Mucosa of descending colon (tissue), 3 donors: ENCODE measurements around the gene TCP11. TPM values are rescaled to one million over a fixed set of nuclear protein-coding genes. Genes with fewer than 3 reads are reported as not detected.

ENCODE experiments used
- ATAC-seq: fragments of 200-7000 bp; cut with Tn5 transposase; one replicate; pipeline ENCODE4 v1.9.1; 2020; ENCODE audit warnings: mild to moderate bottlenecking, moderate library complexity
- DNase-seq, 3 donors: peaks; one replicate each; pipeline ENCODE4 v3.0.0-alpha.2; 2020
- H3K36me3 ChIP-seq: fragments of 200-600 bp; one replicate; pipeline ENCODE4 v1.8.0; 2021; ENCODE audit warnings: low read depth, mild to moderate bottlenecking
- H3K4me1 ChIP-seq: fragments of 200-600 bp; one replicate; pipeline ENCODE4 v1.8.0; 2021; ENCODE audit warnings: low read depth, mild to moderate bottlenecking
- H3K4me3 ChIP-seq: fragments of 200-600 bp; one replicate; pipeline ENCODE4 v1.8.0; 2021; ENCODE audit warnings: mild to moderate bottlenecking
- H3K9me3 ChIP-seq: fragments of 200-600 bp; one replicate; pipeline ENCODE4 v1.8.0; 2021; ENCODE audit warnings: mild to moderate bottlenecking
- intact Hi-C, 2 donors: fragments of 100-400 bp; cut with DNase I in 1 of 2; cut with micrococcal nuclease in 1 of 2; formaldehyde crosslinking; loops; one replicate each; pipeline versions ENCODE4 v1.11.0 to v1.11.1; 2022; cut with DNase I, micrococcal nuclease
- total RNA-seq, 3 donors: library from RNA; stranded (reverse); fragmentation: NEBNext Ultra II Directional in 2 of 3; extraction: Animal tissue kit (Norgen Biotek cat#: 25700) in 2 of 3; gene quantifications; one replicate each; pipeline versions ENCODE4 v1.2.1 to v1.2.4, GENCODE V29; 2021 to 2023
- TF ChIP-seq, protein P1 (sequence below): fragments of 200-600 bp; IDR thresholded peaks from one replicate; pipeline ENCODE4 v1.8.0; 2022; ENCODE audit warnings: antibody characterized with exemption, mild to moderate bottlenecking
- donor health status: DM: no; HTN: no; CAD: no; lungs with moderate emphysema.
- donor health status: DM: no; HTN: no; CAD: no.
- donor health status: DM: no; HTN: yes; CAD: no.

Gene TCP11
- total RNA-seq, 3 donors from 2014 or later, result not detected

DNA sequence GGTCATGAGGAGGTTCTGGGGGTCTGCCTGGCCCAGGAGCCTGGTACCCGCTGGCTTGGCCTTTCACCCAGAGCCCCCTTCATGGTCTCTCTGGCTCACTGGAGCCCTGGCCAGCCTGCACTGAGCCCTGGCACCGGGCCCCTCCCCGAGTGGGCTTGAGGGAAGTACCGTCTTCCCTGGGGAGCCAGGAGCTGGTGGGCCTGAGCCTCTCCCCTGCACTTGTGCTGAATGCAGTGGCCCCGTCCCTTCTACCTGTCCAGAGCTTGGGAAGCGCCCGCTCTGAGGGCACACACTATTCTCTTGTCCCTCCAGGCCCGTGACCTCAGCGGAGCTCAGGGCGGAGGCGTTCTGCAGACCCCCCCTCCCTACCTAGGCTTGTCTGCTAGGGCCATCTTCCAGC, 62.2 kb downstream of the TCP11 start:
- TF ChIP-seq, protein P1, sequence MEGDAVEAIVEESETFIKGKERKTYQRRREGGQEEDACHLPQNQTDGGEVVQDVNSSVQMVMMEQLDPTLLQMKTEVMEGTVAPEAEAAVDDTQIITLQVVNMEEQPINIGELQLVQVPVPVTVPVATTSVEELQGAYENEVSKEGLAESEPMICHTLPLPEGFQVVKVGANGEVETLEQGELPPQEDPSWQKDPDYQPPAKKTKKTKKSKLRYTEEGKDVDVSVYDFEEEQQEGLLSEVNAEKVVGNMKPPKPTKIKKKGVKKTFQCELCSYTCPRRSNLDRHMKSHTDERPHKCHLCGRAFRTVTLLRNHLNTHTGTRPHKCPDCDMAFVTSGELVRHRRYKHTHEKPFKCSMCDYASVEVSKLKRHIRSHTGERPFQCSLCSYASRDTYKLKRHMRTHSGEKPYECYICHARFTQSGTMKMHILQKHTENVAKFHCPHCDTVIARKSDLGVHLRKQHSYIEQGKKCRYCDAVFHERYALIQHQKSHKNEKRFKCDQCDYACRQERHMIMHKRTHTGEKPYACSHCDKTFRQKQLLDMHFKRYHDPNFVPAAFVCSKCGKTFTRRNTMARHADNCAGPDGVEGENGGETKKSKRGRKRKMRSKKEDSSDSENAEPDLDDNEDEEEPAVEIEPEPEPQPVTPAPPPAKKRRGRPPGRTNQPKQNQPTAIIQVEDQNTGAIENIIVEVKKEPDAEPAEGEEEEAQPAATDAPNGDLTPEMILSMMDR, result no peak
- Histone ChIP-seq H3K4me1 (no peaks in the 10 kb centered on the region), H3K4me3 (no peak overlapping the region), H3K9me3 (no peaks in the 10 kb centered on the region), H3K36me3 (no peaks in the 10 kb centered on the region)
- intact Hi-C loops, result no loop called here
- DNase-seq (peak in 2 of 3 donors; percentile 16 to 31), ATAC-seq (no peak)

DNA sequence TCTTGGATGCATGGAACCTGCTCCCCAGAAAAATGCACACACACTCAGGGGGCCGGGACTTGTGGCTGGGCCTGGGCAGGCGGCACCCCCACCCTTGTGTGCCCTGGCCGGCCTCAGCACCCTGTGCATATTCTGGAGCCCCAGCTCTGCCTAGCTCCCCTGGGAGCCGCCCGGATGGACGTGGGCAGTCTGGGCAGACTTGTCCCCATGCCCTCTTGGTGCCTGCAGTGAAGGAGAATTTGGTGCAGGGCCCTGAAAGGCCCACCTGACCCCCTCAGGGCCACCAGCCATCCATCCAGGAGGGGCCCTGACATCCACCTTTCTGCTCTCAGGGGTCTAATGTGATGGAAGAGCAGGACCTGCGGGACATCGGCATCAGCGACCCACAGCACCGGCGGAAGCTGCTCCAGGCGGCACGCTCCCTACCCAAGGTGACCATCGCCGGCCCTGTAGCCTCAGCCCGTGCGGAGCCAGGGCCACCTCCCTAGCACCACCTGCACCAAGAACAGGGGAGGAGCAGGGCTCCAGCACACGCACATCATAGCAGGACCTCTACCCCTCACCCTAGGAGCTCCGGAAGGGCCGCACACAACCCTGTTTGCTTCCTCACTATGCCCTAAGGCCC, 62.8 kb downstream of the TCP11 start:
- intact Hi-C loops, result no loop called here
- H3K9me3 ChIP-seq, result no peaks in the 10 kb centered on the region
- no peaks in the 10 kb centered on the region for H3K36me3 ChIP-seq
- TF ChIP-seq, protein P1, result no peak
- H3K4me3 ChIP-seq, result no peak overlapping the region
- no peaks in the 10 kb centered on the region for H3K4me1 ChIP-seq
- no peak for ATAC-seq
- DNase-seq, result peak in 2 of 3 donors; percentile 11 to 17

DNA sequence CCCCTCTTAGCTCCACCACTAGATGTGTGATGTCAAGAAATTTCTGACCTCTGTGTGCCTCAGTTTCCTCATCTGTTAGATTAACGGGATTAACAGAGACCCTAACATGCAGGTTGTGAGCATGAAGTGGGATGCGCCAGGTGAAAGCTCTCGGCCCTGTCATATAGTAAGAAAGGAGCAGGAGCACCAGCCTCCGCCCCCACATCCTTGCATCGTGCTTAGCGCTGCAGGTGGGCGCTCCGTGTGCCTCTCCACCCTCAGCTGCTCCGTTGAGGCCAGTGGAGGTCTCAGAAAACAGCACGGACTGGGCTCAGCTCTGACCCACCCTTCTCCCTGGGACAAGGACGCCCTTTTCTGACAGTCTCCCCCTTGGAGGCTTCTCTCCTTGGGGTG, 63.4 kb downstream of the TCP11 start:
- TF ChIP-seq, protein P1, result no peak
- Histone ChIP-seq H3K36me3 (no peaks in the 10 kb centered on the region), H3K4me1 (no peaks in the 10 kb centered on the region), H3K9me3 (no peaks in the 10 kb centered on the region), H3K4me3 (no peak overlapping the region)
- DNase-seq, result peak in 1 of 3 donors; percentile 19
- no peak for ATAC-seq
- intact Hi-C loops, result no loop called here

DNA sequence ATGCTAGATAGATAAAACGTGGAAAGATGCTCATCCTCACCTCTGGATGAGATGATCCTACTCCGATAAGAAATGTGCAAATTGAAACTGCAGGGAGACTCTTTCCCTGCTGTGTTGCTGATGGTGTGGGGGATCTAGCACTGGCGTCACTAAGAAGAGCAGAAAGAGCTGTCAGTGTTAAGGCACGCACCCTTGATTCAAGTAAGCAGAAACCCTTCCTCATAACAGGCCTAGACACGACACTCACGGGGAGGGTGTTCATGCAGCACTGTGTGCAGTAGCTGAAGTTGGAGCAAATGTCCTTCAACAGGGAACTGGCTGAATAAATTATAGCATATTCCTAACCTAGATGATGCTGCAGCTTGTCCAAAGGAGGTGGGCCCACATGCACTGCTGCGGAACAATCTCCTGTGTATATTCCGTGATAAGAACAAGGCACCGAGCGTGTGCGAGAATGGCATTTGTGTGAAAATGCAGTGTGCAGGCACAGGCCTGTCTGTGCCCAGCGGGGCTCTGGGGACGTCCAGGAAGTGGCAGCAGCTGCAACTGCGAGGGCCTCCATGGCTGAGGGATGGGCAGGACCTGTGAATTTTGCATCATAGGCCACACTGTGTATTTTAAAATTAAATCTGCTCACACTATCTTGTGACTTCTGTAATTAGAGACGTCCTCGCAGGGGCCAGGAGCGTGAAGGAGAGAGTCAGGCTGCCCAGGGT, 64.0 kb downstream of the TCP11 start:
- no peaks in the 10 kb centered on the region for H3K9me3 ChIP-seq
- ATAC-seq (no peak), DNase-seq (peak in 1 of 3 donors; percentile 25)
- intact Hi-C loops, result no loop called here
- H3K36me3 ChIP-seq, result no peaks in the 10 kb centered on the region
- no peak overlapping the region for H3K4me3 ChIP-seq
- H3K4me1 ChIP-seq, result no peaks in the 10 kb centered on the region
- TF ChIP-seq, protein P1, result no peak

DNA sequence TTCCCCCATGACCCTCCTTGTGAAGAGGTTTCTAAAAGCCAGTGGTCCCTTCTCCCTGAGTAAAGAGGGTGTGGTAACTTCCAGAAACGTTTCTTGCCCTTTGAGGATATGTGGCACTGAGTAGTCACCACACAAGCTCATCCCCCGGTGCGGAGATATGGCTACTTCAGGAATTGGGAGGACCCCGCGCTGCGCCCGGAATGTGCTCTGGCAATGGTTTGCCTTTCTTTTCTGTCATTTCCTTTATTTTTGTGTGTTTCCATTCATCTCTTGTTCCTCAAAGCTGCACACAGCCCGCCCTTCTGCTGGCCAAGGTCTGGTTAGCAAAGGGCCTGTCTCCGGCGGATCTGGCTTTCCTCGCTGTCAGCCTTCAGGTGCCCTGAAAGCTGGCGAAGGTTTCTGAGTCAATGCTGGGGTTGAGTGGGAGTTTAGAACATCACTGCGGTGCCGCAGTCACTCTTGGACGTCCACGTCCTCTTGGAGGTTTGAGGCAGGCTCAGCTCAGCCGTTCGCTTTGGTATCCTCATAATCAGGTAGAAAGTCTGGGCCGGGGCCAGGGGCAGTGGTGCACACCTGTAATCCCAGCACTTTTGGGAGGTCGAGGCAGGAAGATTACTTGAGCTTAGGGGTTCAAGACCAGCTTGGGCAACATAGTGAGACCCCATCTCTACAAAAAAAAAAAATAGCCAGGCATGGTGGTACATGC, 67.2 kb downstream of the TCP11 start:
- intact Hi-C loops, result no loop called here
- ATAC-seq (no peak), DNase-seq (peak in 1 of 3 donors; percentile 41)
- TF ChIP-seq, protein P1, result no peak
- H3K36me3 ChIP-seq, result no peaks in the 10 kb centered on the region
- no peaks in the 10 kb centered on the region for H3K9me3 ChIP-seq
- H3K4me1 ChIP-seq, result no peaks in the 10 kb centered on the region
- H3K4me3 ChIP-seq, result no peak overlapping the region
